NCI-H187 treated with DMSO at 0.1 percent for 48 hours (cell line): ENCODE data around the gene SYVN1.
"Not testable (repeated sequence)": the region's sequence is repeated elsewhere in the genome, so short reads cannot be mapped to it uniquely, and the experiment has no call there.

Source experiments
- DNase-seq: peaks from one replicate; lab custom pipeline; 2025; lab: John Stamatoyannopoulos, UW

Gene SYVN1

GRCh38 chr11:65151331-65151899, 17.1 kb upstream of the SYVN1 start:
- DNase-seq: no peak

GRCh38 chr11:65150509-65151299, 16.4 kb upstream of the SYVN1 start:
- DNase-seq: no peak

- DNase-seq: not testable (repeated sequence)
These were observed 15.8 kb upstream of the SYVN1 start for GRCh38 chr11:65150131-65150508.

GRCh38 chr11:65148657-65149056, 14.3 kb upstream of the SYVN1 start:
- DNase-seq: no peak

GRCh38 chr11:65147352-65148075, 13.2 kb upstream of the SYVN1 start:
- no peak for DNase-seq

- DNase-seq: no peak
These were observed 7.7 kb upstream of the SYVN1 start for GRCh38 chr11:65141896-65142494.

- no peak for DNase-seq
These were observed 2.3 kb upstream of the SYVN1 start for GRCh38 chr11:65136515-65137096.

GRCh38 chr11:65135633-65136145, 1.4 kb upstream of the SYVN1 start:
- no peak for DNase-seq

GRCh38 chr11:65134952-65135632, 773 bp upstream of the SYVN1 start:
- peak; percentile 96 for DNase-seq

- DNase-seq: no peak
These were observed 595 bp downstream of the SYVN1 start for GRCh38 chr11:65133724-65134123.

GRCh38 chr11:65132988-65133700, 1.2 kb downstream of the SYVN1 start:
- DNase-seq: no peak

- DNase-seq: no peak
These were observed 1.9 kb downstream of the SYVN1 start for GRCh38 chr11:65132238-65132987.

GRCh38 chr11:65131895-65132237, 2.5 kb downstream of the SYVN1 start:
- no peak for DNase-seq

GRCh38 chr11:65131417-65131776, 2.9 kb downstream of the SYVN1 start:
- DNase-seq: no peak

GRCh38 chr11:65130631-65131416, 3.5 kb downstream of the SYVN1 start:
- no peak for DNase-seq

- DNase-seq: no peak
These were observed 4.5 kb downstream of the SYVN1 start for GRCh38 chr11:65129649-65130441.

- no peak for DNase-seq
These were observed 5.9 kb downstream of the SYVN1 start for GRCh38 chr11:65128182-65129145.
